ENCODE results near the gene ADSS1.

ADSS1 gene

GRCh38 chr14:104751539-104752422 lies 27.8 kb downstream of the ADSS1 start:
- peak; percentile 52 for DNase-seq

DNA sequence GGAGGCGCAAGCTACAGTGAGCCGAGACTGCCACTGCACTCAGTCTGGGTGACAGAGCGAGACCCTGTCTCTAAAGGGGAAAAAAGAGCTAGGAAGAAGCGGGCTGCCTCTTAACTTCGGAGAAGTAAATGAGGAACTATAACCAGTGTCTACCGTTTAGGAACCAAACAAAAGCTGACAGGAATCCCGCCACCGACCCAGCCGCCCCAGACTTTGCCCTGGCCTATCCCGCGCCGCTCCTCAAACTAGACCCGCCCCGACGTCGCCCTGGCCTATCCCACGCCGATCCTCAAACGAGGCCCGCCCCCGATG lies 28.4 kb downstream of the ADSS1 start:
- no peak for DNase-seq

DNA sequence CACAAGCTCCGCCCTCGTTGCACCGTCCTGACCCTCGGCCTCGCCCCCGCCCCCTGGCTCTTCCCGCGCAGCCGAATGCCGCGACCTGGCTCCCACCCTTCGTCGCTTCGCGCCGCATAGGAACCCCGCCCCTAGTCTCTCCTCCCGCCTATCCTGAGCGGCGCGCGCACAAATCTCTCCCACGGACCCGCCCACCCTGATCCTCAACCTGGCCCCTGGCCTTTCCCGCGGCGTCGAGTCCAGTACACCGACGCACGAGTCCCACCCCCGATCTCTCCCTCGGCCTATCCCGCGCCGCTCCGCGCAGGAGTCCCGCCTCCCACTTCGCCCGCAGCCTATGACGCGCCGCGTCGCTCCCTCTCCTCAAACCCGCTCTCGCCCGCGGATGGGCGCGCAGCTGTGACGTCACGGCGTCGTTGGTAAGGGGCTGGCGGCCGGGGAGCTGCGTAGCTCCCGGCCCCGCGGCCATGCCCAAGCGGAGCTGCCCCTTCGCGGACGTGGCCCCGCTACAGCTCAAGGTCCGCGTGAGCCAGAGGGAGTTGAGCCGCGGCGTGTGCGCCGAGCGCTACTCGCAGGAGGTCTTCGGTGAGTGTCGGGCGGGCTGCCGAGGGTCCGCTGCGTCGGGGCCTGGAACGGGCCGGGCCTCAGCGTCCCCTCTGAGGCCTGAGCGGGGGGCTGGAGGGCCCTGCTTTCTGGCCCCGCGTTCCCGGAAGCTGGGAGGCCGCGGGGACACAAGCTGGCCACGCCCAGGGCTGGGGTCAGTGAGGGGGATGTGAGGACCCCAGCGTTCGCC lies 28.9 kb downstream of the ADSS1 start, which contains the start of gene SIVA1:
Gene SIVA1 (plus strand): TSS at position 413 of the 793 bp plus-strand sequence. CDS start 55 bp downstream, at position 468.
- peak; percentile 100 for DNase-seq

GRCh38 chr14:104753528-104754212 lies 29.6 kb downstream of the ADSS1 start:
- no peak for DNase-seq

DNA sequence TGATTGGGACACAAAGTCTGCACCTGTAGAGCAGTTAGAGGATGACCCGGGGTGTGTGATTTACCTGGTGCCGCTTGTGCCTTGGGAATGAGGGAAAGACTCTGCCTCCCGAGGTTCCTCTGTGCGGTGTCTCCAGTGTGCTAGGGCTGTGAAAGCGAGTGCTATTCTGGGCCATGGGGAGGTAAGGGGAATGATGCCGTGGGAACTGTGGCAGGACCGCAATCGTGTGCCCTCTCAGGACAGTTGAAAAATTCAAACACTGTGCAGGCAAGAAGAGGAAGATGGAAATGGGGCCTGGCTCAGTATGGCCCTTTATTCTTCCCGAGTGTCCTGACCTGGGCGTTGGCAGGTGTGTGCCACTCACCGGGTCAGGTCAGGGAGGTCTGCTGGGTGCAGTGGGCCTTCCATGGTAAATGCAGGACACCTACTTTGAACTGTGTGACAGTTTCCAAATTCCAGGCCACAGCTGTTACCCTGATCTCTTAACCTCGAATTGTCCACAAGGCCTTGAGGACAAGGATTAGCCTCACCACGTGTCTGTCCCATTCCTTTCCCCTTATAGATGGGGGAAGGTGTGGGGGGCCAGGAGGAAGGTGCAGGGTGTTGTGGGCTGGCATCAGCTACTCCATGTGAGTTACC lies 30.3 kb downstream of the ADSS1 start:
- DNase-seq = no peak

DNA sequence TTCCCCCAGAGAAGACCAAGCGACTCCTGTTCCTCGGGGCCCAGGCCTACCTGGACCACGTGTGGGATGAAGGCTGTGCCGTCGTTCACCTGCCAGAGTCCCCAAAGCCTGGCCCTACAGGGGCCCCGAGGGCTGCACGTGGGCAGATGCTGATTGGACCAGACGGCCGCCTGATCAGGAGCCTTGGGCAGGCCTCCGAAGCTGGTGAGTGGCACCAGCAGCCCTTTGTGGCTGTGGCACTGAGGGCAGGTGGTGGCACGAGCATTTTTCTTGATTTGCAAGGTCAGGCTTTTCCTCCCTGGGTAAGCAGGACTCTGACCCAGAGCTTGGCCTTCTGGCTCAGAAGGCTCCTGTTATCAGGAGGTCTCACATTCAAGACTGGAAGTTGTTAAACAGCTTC lies 31.6 kb downstream of the ADSS1 start:
- DNase-seq = no peak

DNA sequence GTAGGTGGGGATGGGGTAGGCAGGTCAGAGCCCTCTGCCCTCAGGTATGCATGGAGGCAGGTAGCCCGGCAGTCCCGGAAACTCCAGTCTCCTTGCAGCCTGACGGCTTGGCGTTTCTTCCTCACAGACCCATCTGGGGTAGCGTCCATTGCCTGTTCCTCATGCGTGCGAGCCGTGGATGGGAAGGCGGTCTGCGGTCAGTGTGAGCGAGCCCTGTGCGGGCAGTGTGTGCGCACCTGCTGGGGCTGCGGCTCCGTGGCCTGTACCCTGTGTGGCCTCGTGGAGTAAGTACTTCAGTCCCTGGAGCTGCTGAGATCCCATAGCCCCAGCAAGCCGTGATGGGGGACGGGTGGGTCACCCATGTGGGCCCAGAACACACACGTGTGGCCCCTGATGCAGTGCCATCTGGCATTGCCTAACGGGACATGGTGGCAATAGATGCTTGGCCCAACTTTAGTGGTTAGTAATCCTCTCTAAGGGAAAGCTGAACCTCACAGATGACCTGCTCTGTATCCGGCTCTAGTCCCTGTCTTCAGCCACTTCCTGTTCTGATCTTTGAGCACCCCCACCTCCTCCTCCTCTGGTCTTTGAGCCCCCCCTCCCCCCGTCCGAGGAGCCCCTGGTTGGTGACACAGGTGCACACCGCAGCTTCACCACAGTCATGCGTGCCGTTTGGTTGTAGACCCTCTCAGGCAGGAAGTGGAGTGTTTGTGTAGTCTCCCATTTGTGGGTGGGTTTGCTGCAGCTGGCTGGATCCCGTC lies 32.6 kb downstream of the ADSS1 start:
- DNase-seq = no peak

DNA sequence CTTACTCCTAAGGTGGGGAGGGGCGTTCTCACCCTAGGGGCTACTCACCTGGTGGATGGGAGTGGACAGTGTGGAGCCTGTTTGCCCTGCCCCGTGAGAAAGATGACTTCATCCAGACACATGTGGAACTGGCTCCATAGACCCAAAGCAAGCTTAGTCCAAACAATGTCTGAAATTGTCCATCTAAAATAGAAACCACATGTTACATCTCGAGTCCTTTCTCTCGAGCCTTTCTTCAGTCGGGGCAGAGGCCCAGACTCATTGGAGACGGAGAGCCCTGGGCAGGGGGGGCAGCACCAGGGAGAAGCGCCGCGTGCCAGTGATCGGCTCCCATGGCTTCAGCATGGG lies 33.2 kb downstream of the ADSS1 start:
- no peak for DNase-seq

DNA sequence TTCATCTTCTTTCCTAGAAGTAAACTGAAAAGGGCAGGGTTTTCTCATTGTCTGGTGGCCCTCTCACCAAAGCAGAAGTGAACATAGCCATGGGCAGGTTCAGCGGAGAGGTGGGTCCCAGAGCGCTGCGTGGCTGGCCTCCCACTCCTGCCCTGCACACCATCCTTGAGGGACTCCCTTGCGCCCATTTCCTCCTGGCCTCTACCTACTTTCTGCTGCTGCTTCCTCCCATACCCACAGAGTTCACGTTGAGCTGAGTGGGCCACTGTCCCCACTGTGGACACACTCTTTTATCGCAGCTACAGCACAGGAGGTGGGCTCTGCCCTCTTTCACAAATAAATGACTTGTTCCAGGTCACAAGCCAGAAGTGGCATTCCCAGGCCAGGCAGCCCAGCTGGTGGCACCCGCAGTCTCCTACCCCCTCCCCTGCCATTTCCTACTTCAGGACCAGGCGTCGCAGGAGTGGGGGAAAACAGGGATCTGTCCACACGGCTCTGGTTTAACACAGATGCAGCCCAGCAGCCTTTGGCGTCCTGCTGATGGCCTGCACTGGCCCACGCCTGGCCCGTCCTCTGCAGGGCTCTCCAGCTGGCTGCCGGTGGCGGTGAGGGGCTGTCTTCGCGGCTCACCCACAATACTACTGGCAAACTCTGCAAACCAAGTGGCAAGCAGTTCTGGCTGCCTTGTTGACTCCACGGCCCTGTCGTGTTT lies 33.8 kb downstream of the ADSS1 start:
- no peak for DNase-seq

DNA sequence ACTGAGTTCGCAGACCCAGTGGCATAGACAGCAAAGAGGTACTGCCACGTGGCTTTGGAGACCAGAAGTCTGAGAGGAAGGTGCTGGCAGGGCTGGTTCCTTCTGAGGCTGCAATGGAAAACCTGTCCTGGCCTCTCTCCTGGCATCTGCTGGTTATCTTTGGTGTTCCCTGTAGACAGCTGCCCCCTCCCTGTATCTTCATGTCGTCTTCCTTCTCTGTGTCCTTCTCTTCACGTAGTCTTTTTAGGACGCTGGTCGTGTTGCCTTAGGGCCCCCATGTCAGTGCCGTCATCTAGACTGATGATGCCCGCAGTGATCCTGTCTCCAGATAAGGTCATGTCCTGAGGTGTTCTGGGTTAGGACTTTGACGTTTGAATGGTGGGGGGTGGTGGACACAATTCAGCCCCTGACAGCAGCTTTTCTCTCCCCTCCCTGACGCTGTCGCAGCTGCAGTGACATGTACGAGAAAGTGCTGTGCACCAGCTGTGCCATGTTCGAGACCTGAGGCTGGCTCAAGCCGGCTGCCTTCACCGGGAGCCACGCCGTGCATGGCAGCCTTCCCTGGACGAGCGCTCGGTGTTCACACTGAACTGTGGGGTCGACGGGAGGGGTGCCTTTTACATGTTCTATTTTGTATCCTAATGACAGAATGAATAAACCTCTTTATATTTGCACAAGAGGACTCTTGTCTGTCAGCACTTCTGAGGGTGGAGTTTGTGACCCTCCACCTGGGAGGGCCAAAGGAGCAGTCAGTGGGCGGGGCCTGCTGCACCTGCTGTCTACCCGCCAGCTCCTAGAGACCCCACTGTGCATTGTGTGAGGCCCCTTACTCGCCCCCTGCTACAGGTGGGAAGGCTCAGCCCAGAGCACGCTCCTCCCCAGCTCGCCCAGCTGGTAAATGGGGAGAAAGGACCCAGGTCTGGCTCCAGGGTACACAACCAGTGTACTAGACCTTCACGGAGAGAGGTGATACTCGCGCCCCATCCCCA lies 35.2 kb downstream of the ADSS1 start:
- DNase-seq = no peak

- no peak for DNase-seq
These were observed 41.5 kb downstream of the ADSS1 start for GRCh38 chr14:104765517-104765916.

DNA sequence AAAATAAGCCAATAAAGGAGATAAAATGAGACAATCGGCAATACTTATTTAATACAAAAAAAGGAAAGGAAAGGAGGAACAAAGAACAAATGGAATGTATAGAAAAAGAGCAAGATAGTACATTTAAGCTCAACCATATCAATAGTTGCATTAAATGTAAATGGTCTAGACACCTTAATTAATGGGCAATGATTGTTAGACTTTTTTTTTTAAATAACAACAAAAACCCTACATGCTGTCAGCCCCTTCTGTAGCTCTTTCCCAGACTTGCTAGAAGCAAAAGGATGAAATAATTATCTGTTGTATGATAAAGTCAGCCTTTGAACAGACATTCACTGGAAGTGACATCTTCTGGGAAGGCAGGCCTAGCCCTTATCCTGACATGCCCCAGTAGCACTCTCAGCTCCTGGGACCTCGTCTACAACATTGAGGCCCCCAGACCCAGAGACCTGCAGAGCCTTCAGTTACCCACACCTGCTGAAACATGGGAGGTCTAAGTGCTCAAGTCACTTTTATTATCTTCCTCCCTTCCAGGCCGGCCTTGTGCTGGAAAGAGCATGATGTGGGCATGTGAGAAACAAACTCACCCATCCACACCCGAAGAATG lies 42.3 kb downstream of the ADSS1 start:
- no peak for DNase-seq

GRCh38 chr14:104766863-104767633 lies 43.0 kb downstream of the ADSS1 start:
- no peak for DNase-seq

DNA sequence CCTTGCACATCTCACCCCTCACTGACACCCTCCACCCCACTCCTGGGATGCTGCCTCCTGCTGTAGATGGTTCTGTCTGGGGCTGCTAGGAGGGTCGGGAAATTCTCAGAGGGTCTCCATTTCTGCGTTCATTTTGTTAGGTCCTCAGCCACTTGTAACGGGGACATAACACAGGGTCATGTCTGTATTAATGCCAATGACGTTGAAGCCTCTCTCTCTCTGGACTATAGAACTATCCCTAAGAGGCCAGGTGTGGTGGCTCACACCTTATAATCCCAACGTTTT lies 43.5 kb downstream of the ADSS1 start:
- no peak for DNase-seq

DNA sequence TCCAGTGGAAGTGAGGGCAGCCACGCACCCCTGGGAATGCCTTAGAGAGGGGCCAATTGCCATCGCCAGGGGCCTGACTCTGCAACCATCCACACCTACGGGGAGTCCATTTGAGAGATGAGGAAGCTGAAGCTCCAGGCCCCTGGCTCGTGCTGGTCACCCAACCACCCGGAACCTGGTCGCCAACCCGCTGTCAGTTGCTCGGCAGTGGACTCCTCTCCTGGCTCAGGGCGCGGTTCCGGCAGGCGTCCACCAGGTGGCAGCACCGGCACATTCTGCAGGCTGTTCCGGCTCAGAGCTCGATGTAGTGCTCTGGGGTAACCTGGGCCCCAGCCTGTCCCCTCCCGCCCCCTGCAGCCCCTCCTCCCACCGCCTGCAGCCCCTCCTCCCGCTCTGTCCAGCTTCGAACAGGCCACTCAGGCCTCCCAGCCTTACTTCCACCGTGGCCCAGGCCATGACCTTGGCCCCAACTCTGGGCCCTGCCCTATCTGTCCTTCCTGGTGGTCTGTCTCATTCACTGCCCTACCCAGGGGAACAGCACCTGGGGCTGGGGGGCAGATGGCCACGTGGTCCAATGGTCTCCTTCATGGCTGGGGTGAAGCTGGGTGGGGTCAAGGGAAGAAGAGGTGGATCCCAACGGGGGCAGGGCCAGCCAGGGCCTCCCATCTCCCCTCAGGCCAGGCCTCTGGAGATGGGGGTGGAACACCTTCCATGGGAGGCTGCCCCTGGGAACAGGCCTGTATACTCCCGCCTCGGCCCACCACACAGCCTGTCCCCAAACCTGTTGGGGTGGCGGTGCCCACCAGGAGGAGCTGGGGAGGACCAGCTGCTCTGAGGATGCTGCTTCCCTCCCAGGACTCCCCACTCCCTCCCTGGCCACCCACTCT lies 44.7 kb downstream of the ADSS1 start:
- peak; percentile 94 for DNase-seq

- no peak for DNase-seq
These were observed 45.5 kb downstream of the ADSS1 start for GRCh38 chr14:104769324-104770071.

GRCh38 chr14:104770072-104770579 lies 46.1 kb downstream of the ADSS1 start:
- DNase-seq = no peak

All from femur (tissue), 1 donor.